A673 (cell line): ENCODE results near the gene CEACAM19.

Source experiments
- EZH2 ChIP-seq: fragments of 200-600 bp; sonication (generic); IDR thresholded peaks from 2 replicates; pipeline ENCODE4 v1.6.1; 2017; ENCODE audit warnings: borderline replicate concordance, low read depth, mild to moderate bottlenecking, mixed read lengths, antibody characterized with exemption, low read length; ENCODE audit not compliant: poor library complexity, severe bottlenecking
- TF ChIP-seq, protein P1 (sequence below): fragments of 300-800, 200-600 bp; sonication (generic); conservative IDR thresholded peaks from 2 replicates; pipeline ENCODE4 v1.5.1; 2017; ENCODE audit warnings: low read depth, mild to moderate bottlenecking, antibody characterized with exemption, low read length, moderate library complexity, mixed read lengths

- TF ChIP-seq, protein P1, sequence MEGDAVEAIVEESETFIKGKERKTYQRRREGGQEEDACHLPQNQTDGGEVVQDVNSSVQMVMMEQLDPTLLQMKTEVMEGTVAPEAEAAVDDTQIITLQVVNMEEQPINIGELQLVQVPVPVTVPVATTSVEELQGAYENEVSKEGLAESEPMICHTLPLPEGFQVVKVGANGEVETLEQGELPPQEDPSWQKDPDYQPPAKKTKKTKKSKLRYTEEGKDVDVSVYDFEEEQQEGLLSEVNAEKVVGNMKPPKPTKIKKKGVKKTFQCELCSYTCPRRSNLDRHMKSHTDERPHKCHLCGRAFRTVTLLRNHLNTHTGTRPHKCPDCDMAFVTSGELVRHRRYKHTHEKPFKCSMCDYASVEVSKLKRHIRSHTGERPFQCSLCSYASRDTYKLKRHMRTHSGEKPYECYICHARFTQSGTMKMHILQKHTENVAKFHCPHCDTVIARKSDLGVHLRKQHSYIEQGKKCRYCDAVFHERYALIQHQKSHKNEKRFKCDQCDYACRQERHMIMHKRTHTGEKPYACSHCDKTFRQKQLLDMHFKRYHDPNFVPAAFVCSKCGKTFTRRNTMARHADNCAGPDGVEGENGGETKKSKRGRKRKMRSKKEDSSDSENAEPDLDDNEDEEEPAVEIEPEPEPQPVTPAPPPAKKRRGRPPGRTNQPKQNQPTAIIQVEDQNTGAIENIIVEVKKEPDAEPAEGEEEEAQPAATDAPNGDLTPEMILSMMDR = no peak
- TF ChIP-seq EZH2 = no peak
Observed at GRCh38 chr19:44732235-44733014, 61.1 kb downstream of the CEACAM19 start.
